H1 (cell line): ENCODE measurements around the gene FRAT2. TPM values are rescaled to one million over a fixed set of nuclear protein-coding genes. Genes with fewer than 3 reads are reported as not detected.

Experiments used
- ATF3 ChIP-seq: IDR thresholded peaks from 2 replicates; pipeline ENCODE4 v1.6.1; 2011; ENCODE audit warnings: low read depth, mild to moderate bottlenecking, low read length; ENCODE audit not compliant: insufficient read depth
- BRCA1 ChIP-seq: IDR thresholded peaks from 2 replicates; pipeline ENCODE4 v1.6.1; 2012; ENCODE audit warnings: low read depth, low read length, improper control_type of control experiment
- CBX8 ChIP-seq: fragments of 300-800, 300-1000 bp; sonication (generic); IDR thresholded peaks from 2 replicates; pipeline ENCODE4 v1.7.1; 2016; ENCODE audit warnings: low read depth, low read length, borderline replicate concordance
- CHD7 ChIP-seq: fragments of 300-600 bp; sonication (generic); IDR thresholded peaks from 2 replicates; pipeline ENCODE4 v1.7.1; 2012; ENCODE audit warnings: low read length, moderate library complexity, mild to moderate bottlenecking, inconsistent platforms; ENCODE audit not compliant: insufficient replicate concordance
- CTBP2 ChIP-seq: IDR thresholded peaks from 2 replicates; pipeline ENCODE4 v1.7.0; 2011; ENCODE audit warnings: borderline replicate concordance, mild to moderate bottlenecking, moderate library complexity, mixed read lengths, low read length; ENCODE audit not compliant: insufficient read depth, insufficient read length
- EGR1 ChIP-seq: IDR thresholded peaks from 2 replicates; pipeline ENCODE4 v1.6.1; 2011; ENCODE audit warnings: low read depth, low read length, borderline replicate concordance
- RBBP5 ChIP-seq: IDR thresholded peaks from 2 replicates; pipeline ENCODE4 v1.7.1; 2012; ENCODE audit warnings: low read depth, mild to moderate bottlenecking, inconsistent platforms, low read length, moderate library complexity, borderline replicate concordance
- RFX5 ChIP-seq: IDR thresholded peaks from 2 replicates; pipeline ENCODE4 v1.6.1; 2011; ENCODE audit warnings: low read depth, low read length, improper control_type of control experiment, borderline replicate concordance
- RNF2 ChIP-seq: fragments of 200-900, 300-1000 bp; sonication (generic); IDR thresholded peaks from 2 replicates; pipeline ENCODE4 v1.7.1; 2016; ENCODE audit warnings: borderline replicate concordance, low read depth, mild to moderate bottlenecking, antibody characterized with exemption, low read length; ENCODE audit not compliant: poor library complexity, severe bottlenecking; ENCODE audit errors: missing control alignments
- SUZ12 ChIP-seq: fragments of 200-600 bp; sonication (generic); IDR thresholded peaks from 2 replicates; pipeline ENCODE4 v1.6.1; 2012; ENCODE audit warnings: mild to moderate bottlenecking, inconsistent platforms, low read length, moderate library complexity, mixed read lengths
- TCF12 ChIP-seq: IDR thresholded peaks from 2 replicates; pipeline ENCODE4 v1.6.1; 2011; ENCODE audit warnings: low read depth, mild to moderate bottlenecking, low read length
- polyA plus RNA-seq, 7 experiments: library from polyadenylated mRNA; depleted of rRNA in 3 of 7; stranded (reverse) in 5 of 7; unstranded in 2 of 7; fragments of >200 nt in 5 of 7; fragments of 200-250 nt in 2 of 7; gene quantifications; 1 replicate in 5 of 7; 2 replicates in 1 of 7; 4 replicates in 1 of 7; pipeline versions ENCODE4 v1.2.1 to v1.2.3, GENCODE V29; 2011 to 2013; ENCODE audit warnings: missing spikeins in 2 of 7, mixed read lengths in 2 of 7
- total RNA-seq: library from RNA; stranded (reverse); fragmentation: NEBNext Ultra II Directional; extraction: Animal tissue kit (Norgen Biotek cat#: 25700); gene quantifications from 2 replicates; pipeline ENCODE4 v1.2.1, GENCODE V29; 2021

Gene FRAT2
- total and polyA plus RNA-seq, 2 of the 8 experiments (the other 6 are each of a cell fraction or from before 2014, with no cell fraction given), result 47.4 to 83.0 TPM

- TF ChIP-seq CHD7 (no peak), EGR1 (no peak), BRCA1 (no peak), RNF2 (no peak), RBBP5 (no peak), TCF12 (no peak), CTBP2 (no peak), SUZ12 (no peak), RFX5 (no peak), ATF3 (no peak), CBX8 (no peak)
Measured at GRCh38 chr10:97341416-97341815, 6.9 kb upstream of the FRAT2 start (continued).
